Left lung (tissue), 10 donors: ENCODE measurements around the gene GNS. TPM values are rescaled to one million over a fixed set of nuclear protein-coding genes. Genes with fewer than 3 reads are reported as not detected.
A peak's percentile ranks its signal among the peaks of the same experiment; 100 is the strongest.

ENCODE experiments used
- ATAC-seq: fragments of 200-7000 bp; cut with Tn5 transposase; one replicate; pipeline ENCODE4 v1.9.1; 2020; ENCODE audit warnings: moderate library complexity
- DNase-seq, 4 donors: peaks; one replicate each; pipeline ENCODE4 v3.0.0-alpha.2; 2013 to 2020
- H3K27ac ChIP-seq, 2 donors: fragments of 200-600 bp; sonication (generic) in 1 of 2; one replicate each; pipeline versions ENCODE4 v1.5.0 to v1.8.0; 2020 to 2021
- H3K27me3 ChIP-seq, 2 donors: fragments of 200-600 bp; sonication (generic) in 1 of 2; one replicate each; pipeline versions ENCODE4 v1.5.0 to v1.8.0; 2020 to 2021
- H3K36me3 ChIP-seq, 2 donors: fragments of 200-600 bp; sonication (generic) in 1 of 2; one replicate each; pipeline versions ENCODE4 v1.5.0 to v1.8.0; 2020 to 2021
- H3K4me1 ChIP-seq, 2 donors: fragments of 200-600 bp; one replicate each; pipeline ENCODE4 v1.8.0; 2021
- H3K4me3 ChIP-seq, 2 donors: fragments of 200-600 bp; sonication (generic) in 1 of 2; one replicate each; pipeline versions ENCODE4 v1.5.0 to v1.8.0; 2020 to 2021; ENCODE audit warnings: mild to moderate bottlenecking in 1 of 2
- H3K9me3 ChIP-seq, 2 donors: fragments of 200-600 bp; sonication (generic) in 1 of 2; one replicate each; pipeline versions ENCODE4 v1.5.0 to v1.8.0; 2020 to 2021
- intact Hi-C, 2 donors: fragments of 100-400 bp; cut with DNase I; formaldehyde crosslinking; loops; one replicate each; pipeline versions ENCODE4 v1.11.2 to v1.14.2; 2022
- polyA plus RNA-seq, 6 donors: library from polyadenylated mRNA; unstranded; fragments of 120-200 nt; gene quantifications; one replicate each; pipeline ENCODE4 v1.2.1, GENCODE V29; 2013; ENCODE audit not compliant: insufficient read length in 6 of 6
- total RNA-seq, 2 donors: library from RNA; stranded (reverse); fragmentation: NEBNext Ultra II Directional; extraction: Animal tissue kit (Norgen Biotek cat#: 25700); gene quantifications; one replicate each; pipeline ENCODE4 v1.2.1, GENCODE V29; 2021
- TF ChIP-seq, protein P1 (sequence below), 2 donors: fragments of 200-600 bp; sonication (generic) in 1 of 2; IDR thresholded peaks; one replicate each; pipeline versions ENCODE4 v1.5.0 to v1.8.0; 2021; ENCODE audit warnings: antibody characterized with exemption in 2 of 2
- donor health status: DM: no; HTN: yes; CAD: no.
- donor health status: DM: no; HTN: no; CAD: no.

Gene GNS
- total and polyA plus RNA-seq, 8 donors, result 77.3 to 196 (median 96.0) TPM

DNA sequence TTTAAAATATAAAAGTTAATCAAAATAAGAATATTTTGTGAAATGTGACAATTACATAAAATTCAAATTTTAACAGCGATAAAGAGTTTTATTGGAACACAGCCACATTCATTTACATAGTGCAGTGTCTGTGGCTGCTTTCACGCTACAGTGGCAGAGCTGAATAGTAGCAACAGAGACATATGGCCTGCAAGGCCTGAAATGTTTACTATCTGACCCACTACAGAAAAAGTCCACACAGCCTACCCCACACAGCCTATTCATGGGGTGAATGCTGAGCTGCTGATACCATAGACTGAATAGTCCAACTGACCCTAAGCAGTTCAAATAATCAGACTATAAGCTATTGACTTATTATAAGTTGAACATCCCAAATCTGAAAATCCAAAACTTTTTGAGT, 13.2 kb downstream of the GNS start:
- Histone ChIP-seq H3K27me3 (no peaks in the 10 kb centered on the region), H3K36me3 (peaks cover 0 to 80% of the 10 kb centered on the region in 2 donors), H3K4me1 (peaks cover 6 to 78% of the 10 kb centered on the region in 2 donors), H3K9me3 (no peaks in the 10 kb centered on the region), H3K27ac (peak overlapping the region in 1 of 2 donors; percentile 80), H3K4me3 (no peak overlapping the region)
- TF ChIP-seq, protein P1, sequence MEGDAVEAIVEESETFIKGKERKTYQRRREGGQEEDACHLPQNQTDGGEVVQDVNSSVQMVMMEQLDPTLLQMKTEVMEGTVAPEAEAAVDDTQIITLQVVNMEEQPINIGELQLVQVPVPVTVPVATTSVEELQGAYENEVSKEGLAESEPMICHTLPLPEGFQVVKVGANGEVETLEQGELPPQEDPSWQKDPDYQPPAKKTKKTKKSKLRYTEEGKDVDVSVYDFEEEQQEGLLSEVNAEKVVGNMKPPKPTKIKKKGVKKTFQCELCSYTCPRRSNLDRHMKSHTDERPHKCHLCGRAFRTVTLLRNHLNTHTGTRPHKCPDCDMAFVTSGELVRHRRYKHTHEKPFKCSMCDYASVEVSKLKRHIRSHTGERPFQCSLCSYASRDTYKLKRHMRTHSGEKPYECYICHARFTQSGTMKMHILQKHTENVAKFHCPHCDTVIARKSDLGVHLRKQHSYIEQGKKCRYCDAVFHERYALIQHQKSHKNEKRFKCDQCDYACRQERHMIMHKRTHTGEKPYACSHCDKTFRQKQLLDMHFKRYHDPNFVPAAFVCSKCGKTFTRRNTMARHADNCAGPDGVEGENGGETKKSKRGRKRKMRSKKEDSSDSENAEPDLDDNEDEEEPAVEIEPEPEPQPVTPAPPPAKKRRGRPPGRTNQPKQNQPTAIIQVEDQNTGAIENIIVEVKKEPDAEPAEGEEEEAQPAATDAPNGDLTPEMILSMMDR (IDR thresholded peaks at IDR 0.05), result no peak
- ATAC-seq, result no peak
- no peak for DNase-seq
- intact Hi-C loops, result no loop called here

DNA sequence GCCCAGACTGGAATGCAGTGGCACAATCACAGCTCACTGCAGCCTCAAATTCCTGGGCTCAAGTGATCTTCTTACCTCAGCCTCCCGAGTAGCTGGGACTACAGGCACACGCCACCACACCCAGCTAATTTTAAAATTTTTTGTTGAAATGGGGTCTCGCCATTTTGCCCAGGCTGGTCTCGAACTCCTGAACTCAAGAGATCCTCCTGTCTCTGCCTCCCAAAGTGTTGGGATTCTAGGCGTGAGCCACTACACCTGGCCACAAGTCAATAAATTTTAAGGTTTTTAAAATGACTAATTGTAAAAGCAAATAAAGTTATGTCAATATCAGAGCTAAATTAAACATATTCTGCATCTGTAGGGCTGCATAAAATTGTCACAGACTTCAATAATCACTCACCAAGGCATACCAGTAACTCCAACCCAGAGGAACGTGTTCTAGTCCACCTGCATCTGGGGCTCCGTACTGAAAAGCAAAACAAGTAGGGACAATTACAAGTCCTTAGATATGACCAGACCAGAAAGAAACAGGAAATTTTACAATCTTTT, 13.9 kb downstream of the GNS start:
- intact Hi-C loops, result no loop called here
- peak overlapping the region in 1 of 2 donors; percentile 80 for H3K27ac ChIP-seq

GRCh38 chr12:64744422-64745258, 14.6 kb downstream of the GNS start:
- peaks cover 0 to 80% of the 10 kb centered on the region in 2 donors for H3K36me3 ChIP-seq

More for the DNA sequence above, 13.9 kb downstream of the GNS start:
- no peak for DNase-seq
- no peak overlapping the region for H3K4me3 ChIP-seq
- TF ChIP-seq, protein P1 (IDR thresholded peaks at IDR 0.05), result no peak
- ATAC-seq, result peak; percentile 9
- H3K4me1 ChIP-seq, result peaks cover 6 to 77% of the 10 kb centered on the region in 2 donors
- peaks cover 0 to 80% of the 10 kb centered on the region in 2 donors for H3K36me3 ChIP-seq
- no peaks in the 10 kb centered on the region for H3K9me3 ChIP-seq
- no peaks in the 10 kb centered on the region for H3K27me3 ChIP-seq

DNA sequence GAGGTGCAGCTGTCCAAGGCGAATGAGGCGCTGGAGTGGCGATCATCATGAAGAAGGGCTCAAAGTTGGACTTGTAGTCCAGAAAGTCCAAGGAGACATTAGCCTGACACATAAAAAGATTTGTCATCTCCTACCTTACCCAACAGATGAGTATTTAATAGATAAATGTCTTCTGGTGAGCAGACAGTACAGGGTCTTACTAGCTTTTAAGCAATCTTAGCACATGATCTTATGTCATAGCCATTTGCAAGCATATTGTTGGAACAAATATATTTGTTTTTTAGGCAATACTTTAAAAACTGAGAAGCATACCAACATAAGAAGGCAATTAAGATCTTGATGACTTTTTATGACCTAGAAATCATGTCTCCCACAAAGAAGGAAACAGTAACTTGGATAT, 16.0 kb downstream of the GNS start:
- Histone ChIP-seq H3K27ac (peak overlapping the region in 1 of 2 donors; percentile 5), H3K36me3 (peaks cover 0 to 86% of the 10 kb centered on the region in 2 donors), H3K9me3 (no peaks in the 10 kb centered on the region), H3K4me3 (no peak overlapping the region), H3K27me3 (no peaks in the 10 kb centered on the region), H3K4me1 (peaks cover 6 to 72% of the 10 kb centered on the region in 2 donors)
- no peak for DNase-seq
- intact Hi-C loops, result no loop called here
- ATAC-seq, result no peak
- TF ChIP-seq, protein P1 (IDR thresholded peaks at IDR 0.05), result no peak

More at GRCh38 chr12:64744422-64745258, 14.6 kb downstream of the GNS start:
- Histone ChIP-seq H3K27me3 (no peaks in the 10 kb centered on the region), H3K4me1 (peaks cover 6 to 78% of the 10 kb centered on the region in 2 donors), H3K9me3 (no peaks in the 10 kb centered on the region), H3K27ac (peak overlapping the region; percentile 13 to 80), H3K4me3 (no peak overlapping the region)
- intact Hi-C loops, result no loop called here
- DNase-seq (no peak), ATAC-seq (peak; percentile 67)
- TF ChIP-seq, protein P1 (IDR thresholded peaks at IDR 0.05), result no peak

DNA sequence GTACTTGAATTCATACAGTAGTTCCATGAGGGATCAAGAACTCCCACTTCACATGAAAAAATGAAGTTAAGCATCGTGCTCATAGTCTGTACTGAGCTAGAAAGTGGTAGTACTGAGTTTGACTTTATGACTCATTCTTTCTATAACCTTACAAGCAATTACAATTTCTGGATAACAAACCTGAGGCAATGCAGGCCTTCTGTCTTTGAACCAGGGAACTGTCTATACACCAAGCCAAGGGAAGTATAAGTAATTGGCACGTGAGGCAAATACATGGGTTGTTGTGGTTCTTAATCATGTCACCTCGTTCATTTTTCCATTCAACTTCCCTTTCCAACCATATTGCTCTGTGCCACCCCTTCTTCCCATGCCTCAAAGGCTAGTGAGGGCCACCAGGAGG, 16.8 kb downstream of the GNS start:
- ATAC-seq (no peak), DNase-seq (no peak)
- intact Hi-C loops, result no loop called here
- Histone ChIP-seq H3K27me3 (no peaks in the 10 kb centered on the region), H3K36me3 (peaks cover 0 to 87% of the 10 kb centered on the region in 2 donors), H3K27ac (no peak overlapping the region), H3K4me3 (no peak overlapping the region), H3K9me3 (no peaks in the 10 kb centered on the region), H3K4me1 (peaks cover 6 to 68% of the 10 kb centered on the region in 2 donors)
- TF ChIP-seq, protein P1 (IDR thresholded peaks at IDR 0.05), result no peak
